Activated CD4-positive, CD25-positive, alpha-beta regulatory T cell (primary cell): ENCODE data around the gene TTC19.
"Not testable (repeated sequence)": the region's sequence is repeated elsewhere in the genome, so short reads cannot be mapped to it uniquely, and the experiment has no call there.

ENCODE experiments used
- DNase-seq, 4 experiments: peaks; one replicate each; lab custom pipeline; 2025; lab: John Stamatoyannopoulos, UW

Gene TTC19

GRCh38 chr17:16027708-16028584, 28.3 kb downstream of the TTC19 start:
- DNase-seq, result peak in 1 of 4 experiments; percentile 8

- DNase-seq, result no peak
These were observed 34.2 kb downstream of the TTC19 start for GRCh38 chr17:16033729-16034349.

GRCh38 chr17:16036261-16036660, 36.6 kb downstream of the TTC19 start:
- no peak for DNase-seq

GRCh38 chr17:16037636-16038035, 38.0 kb downstream of the TTC19 start:
- no peak for DNase-seq

GRCh38 chr17:16040710-16041251, 41.2 kb downstream of the TTC19 start:
- no peak for DNase-seq

GRCh38 chr17:16044487-16044886, 44.9 kb downstream of the TTC19 start:
- DNase-seq, result no peak

GRCh38 chr17:16046966-16047365, 47.3 kb downstream of the TTC19 start:
- DNase-seq, result no peak

- DNase-seq, result no peak
These were observed 49.3 kb downstream of the TTC19 start for GRCh38 chr17:16048811-16049449.

- DNase-seq, result no peak
These were observed 51.2 kb downstream of the TTC19 start for GRCh38 chr17:16050844-16051243.

- DNase-seq, result no peak
These were observed 52.9 kb downstream of the TTC19 start for GRCh38 chr17:16052486-16052885.

GRCh38 chr17:16055139-16055538, 55.5 kb downstream of the TTC19 start:
- DNase-seq, result not testable (repeated sequence)

GRCh38 chr17:16061631-16062030, 62.0 kb downstream of the TTC19 start:
- DNase-seq, result no peak

- no peak for DNase-seq
These were observed 66.5 kb downstream of the TTC19 start for GRCh38 chr17:16066125-16066524.

- DNase-seq, result no peak
These were observed 68.7 kb downstream of the TTC19 start for GRCh38 chr17:16068323-16068722.

- no peak for DNase-seq
These were observed 72.4 kb downstream of the TTC19 start for GRCh38 chr17:16072031-16072430.

GRCh38 chr17:16073845-16074244, 74.2 kb downstream of the TTC19 start:
- no peak for DNase-seq

GRCh38 chr17:16074423-16074822, 74.8 kb downstream of the TTC19 start:
- no peak for DNase-seq

GRCh38 chr17:16075949-16076348, 76.3 kb downstream of the TTC19 start:
- DNase-seq, result no peak
